GM19240 (cell line): Measurements from ENCODE around the gene ZNF786.
"Not testable (repeated sequence)": the region's sequence is repeated elsewhere in the genome, so short reads cannot be mapped to it uniquely, and the experiment has no call there.

Experiments used
- DNase-seq: peaks from one replicate; pipeline ENCODE4 v3.0.0; 2011; ENCODE audit warnings: low spot score; ENCODE audit not compliant: insufficient read length

The ZNF786 gene

GRCh38 chr7:149036676-149037075 lies 53.8 kb downstream of the ZNF786 start:
- DNase-seq: no peak

- no peak for DNase-seq
Measured at GRCh38 chr7:149031353-149031910, 59.1 kb downstream of the ZNF786 start.

- not testable (repeated sequence) for DNase-seq
Measured at GRCh38 chr7:149030439-149030838, 60.1 kb downstream of the ZNF786 start.

GRCh38 chr7:149028346-149029109 lies 62.0 kb downstream of the ZNF786 start, which contains the start of gene PDIA4:
Gene PDIA4, minus strand, starts transcription at chr7:149028505. Its CDS starts 97 bp downstream, at chr7:149028408.
- peak; percentile 96 for DNase-seq

- no peak for DNase-seq
Measured at GRCh38 chr7:149027611-149028345, 62.7 kb downstream of the ZNF786 start.

- no peak for DNase-seq
Measured at GRCh38 chr7:149027055-149027454, 63.5 kb downstream of the ZNF786 start.

GRCh38 chr7:149023662-149024061 lies 66.9 kb downstream of the ZNF786 start:
- DNase-seq: no peak

GRCh38 chr7:149022756-149023360 lies 67.7 kb downstream of the ZNF786 start:
- DNase-seq: no peak

- no peak for DNase-seq
Measured at GRCh38 chr7:149021725-149022062, 68.8 kb downstream of the ZNF786 start.

GRCh38 chr7:149020483-149020882 lies 70.0 kb downstream of the ZNF786 start:
- DNase-seq: no peak
